B cell (primary cell): ENCODE results near the gene ST6GALNAC3. TPM values are rescaled to one million over a fixed set of nuclear protein-coding genes. Genes with fewer than 3 reads are reported as not detected.

ENCODE experiments used
- ATAC-seq: fragments of 200-7000 bp; cut with Tn5 transposase; one replicate; pipeline ENCODE4 v1.10.0; 2021; ENCODE audit warnings: low read depth, mild to moderate bottlenecking, moderate number of reproducible peaks, moderate library complexity
- CTCF ChIA-PET: fragments of 350-600 bp; sonication (Branson Sonifier 250); formaldehyde crosslinking; loops from one replicate; lab custom pipeline; 2021; ENCODE audit warnings: antibody characterized with exemption, inconsistent platforms; lab: Charles Lee
- POLR2A ChIA-PET: fragments of 350-600 bp; sonication (Branson Sonifier 250); formaldehyde crosslinking; loops from one replicate; lab custom pipeline; 2021; ENCODE audit warnings: antibody characterized with exemption; lab: Charles Lee
- DNase-seq: peaks from one replicate; pipeline ENCODE4 v3.0.0; 2013
- H2AFZ ChIP-seq: 2 replicates; pipeline ENCODE4 v1.6.1; 2012; ENCODE audit warnings: mild to moderate bottlenecking, low read depth, low read length; ENCODE audit not compliant: insufficient read depth, poor library complexity, severe bottlenecking
- H3K27ac ChIP-seq, 2 donors: 1 replicate in 1 of 2; 2 replicates in 1 of 2; pipeline ENCODE4 v1.5.1; 2012 to 2013; ENCODE audit warnings: low read length in 2 of 2, mild to moderate bottlenecking in 2 of 2, moderate library complexity in 1 of 2
- H3K27me3 ChIP-seq, 4 experiments: fragments of 200-600 bp in 1 of 4; sonication (generic) in 1 of 4; replicated peaks in 1 of 4; 1 replicate in 2 of 4; 2 replicates in 2 of 4; pipeline versions ENCODE4 v1.6.1 to v1.7.0; 2013 to 2016; ENCODE audit warnings: low read length in 3 of 4, mild to moderate bottlenecking in 2 of 4, mixed read lengths in 1 of 4, moderate library complexity in 1 of 4; ENCODE audit not compliant: insufficient read depth in 4 of 4, control insufficient read depth in 3 of 4; ENCODE audit errors: control extremely low read depth in 1 of 4
- H3K36me3 ChIP-seq, 2 experiments: replicated peaks in 1 of 2; 1 replicate in 1 of 2; 2 replicates in 1 of 2; pipeline versions ENCODE4 v1.6.1 to v1.7.1; 2013; ENCODE audit warnings: low read length in 1 of 2; ENCODE audit not compliant: insufficient read depth in 2 of 2, control insufficient read depth in 1 of 2; ENCODE audit errors: control extremely low read depth in 1 of 2, extremely low read depth in 1 of 2
- H3K4me1 ChIP-seq, 2 donors: fragments of 200-600 bp in 1 of 2; sonication (generic) in 1 of 2; 1 replicate in 1 of 2; 2 replicates in 1 of 2; pipeline versions ENCODE4 v1.5.1 to v1.6.1; 2013 to 2017; ENCODE audit warnings: low read length in 2 of 2; ENCODE audit not compliant: control insufficient read depth in 2 of 2, insufficient read depth in 2 of 2
- H3K4me2 ChIP-seq: replicated peaks from 2 replicates; pipeline ENCODE3; 2012; ENCODE audit warnings: mild to moderate bottlenecking, low read depth, low read length; ENCODE audit not compliant: poor library complexity, severe bottlenecking
- H3K4me3 ChIP-seq, 5 experiments: fragments of 200-600 bp in 1 of 5; sonication (generic) in 1 of 5; 1 replicate in 3 of 5; 2 replicates in 2 of 5; pipeline versions ENCODE4 v1.5.1 to v1.7.0; 2011 to 2016; ENCODE audit warnings: low read length in 4 of 5, mild to moderate bottlenecking in 4 of 5, low read depth in 2 of 5, control low read depth in 1 of 5, moderate library complexity in 1 of 5; ENCODE audit not compliant: insufficient read depth in 1 of 5; ENCODE audit errors: control extremely low read depth in 1 of 5, extremely low read depth in 1 of 5
- H3K79me2 ChIP-seq: fragments of 200-600 bp; sonication (generic); one replicate; pipeline ENCODE4 v1.6.0; 2016; ENCODE audit warnings: low read length; ENCODE audit not compliant: control insufficient read depth, insufficient read depth
- H3K9ac ChIP-seq: fragments of 200-600 bp; sonication (generic); 2 replicates; pipeline ENCODE4 v1.6.1; 2017; ENCODE audit warnings: mild to moderate bottlenecking, low read length, moderate library complexity
- H3K9me3 ChIP-seq, 3 donors: one replicate each; pipeline versions ENCODE4 v1.6.1 to v1.7.1; 2013; ENCODE audit warnings: low read length in 2 of 3; ENCODE audit not compliant: control insufficient read depth in 2 of 3, insufficient read depth in 1 of 3; ENCODE audit errors: control extremely low read depth in 1 of 3
- H4K20me1 ChIP-seq: 2 replicates; pipeline ENCODE4 v1.6.0; 2012; ENCODE audit warnings: mild to moderate bottlenecking, low read length; ENCODE audit not compliant: insufficient read depth, control insufficient read depth, poor library complexity, severe bottlenecking
- H3K27ac Mint-ChIP-seq: one replicate; pipeline ENCODE4 v1.8.0; 2021; ENCODE audit warnings: mixed read lengths
- H3K27me3 Mint-ChIP-seq: one replicate; pipeline ENCODE4 v1.8.0; 2021; ENCODE audit warnings: mixed read lengths
- H3K4me1 Mint-ChIP-seq: one replicate; pipeline ENCODE4 v1.8.0; 2021; ENCODE audit warnings: mixed read lengths
- H3K4me3 Mint-ChIP-seq: one replicate; pipeline ENCODE4 v1.8.0; 2021; ENCODE audit warnings: mixed read lengths
- H3K9me3 Mint-ChIP-seq: one replicate; pipeline ENCODE4 v1.8.0; 2022; ENCODE audit warnings: mixed read lengths; ENCODE audit not compliant: insufficient read depth
- CTCF ChIP-seq: fragments of 200-600 bp; IDR thresholded peaks from one replicate; pipeline ENCODE4 v1.8.0; 2022; ENCODE audit warnings: antibody characterized with exemption, mild to moderate bottlenecking
- EZH2 ChIP-seq: IDR thresholded peaks from 2 replicates; pipeline ENCODE4 v1.6.1; 2012; ENCODE audit warnings: borderline replicate concordance, low read depth, mild to moderate bottlenecking, moderate library complexity, low read length; ENCODE audit not compliant: insufficient read depth, poor library complexity, severe bottlenecking
- WGBS: methylation state at CpG from one replicate; pipeline ENCODE4 v1.1.5; 2013; ENCODE audit warnings: missing lambda C conversion rate; ENCODE audit not compliant: insufficient coverage; 5-methylcytosine and 5-hydroxymethylcytosine counted together
- intact Hi-C: fragments of 100-400 bp; cut with micrococcal nuclease; formaldehyde crosslinking; loops from one replicate; pipeline ENCODE4 v1.10.0; 2022
- polyA plus RNA-seq: library from polyadenylated mRNA; depleted of rRNA; stranded (reverse); fragments of >200 nt; gene quantifications from 2 replicates; pipeline ENCODE4 v1.2.3, GENCODE V29; 2012
- total RNA-seq, 2 donors: library from RNA; stranded (reverse); fragments of 120-200 nt in 1 of 2; gene quantifications; 1 replicate in 1 of 2; 2 replicates in 1 of 2; pipeline versions ENCODE4 v1.2.3 to v1.2.4, GENCODE V29; 2013 to 2022

ST6GALNAC3 gene
- total and polyA plus RNA-seq, 2 donors (not counting 1 experiment from before 2014, with no cell fraction given): 3.0 to 17.3 TPM

GRCh38 chr1:76408303-76408702 lies 333.8 kb downstream of the ST6GALNAC3 start:
- DNase-seq: no peak
- Histone ChIP-seq H4K20me1 (no peaks in the 10 kb centered on the region), H3K4me2 (no peak overlapping the region), H2AFZ (no peak overlapping the region), H3K27me3 (no peaks in the 10 kb centered on the region), H3K4me3 (no peak overlapping the region), H3K4me1 (no peaks in the 10 kb centered on the region), H3K9ac (no peak overlapping the region), H3K36me3 (no peaks in the 10 kb centered on the region), H3K9me3 (no peaks in the 10 kb centered on the region), H3K27ac (no peak overlapping the region), H3K79me2 (no peaks in the 10 kb centered on the region)
- TF ChIP-seq CTCF (no peak), EZH2 (no peak)
- intact Hi-C loops: no loop called here
- Mint-ChIP-seq H3K4me1 (no peaks in the 10 kb centered on the region), H3K4me3 (no peak overlapping the region), H3K9me3 (no peaks in the 10 kb centered on the region), H3K27me3 (no peaks in the 10 kb centered on the region), H3K27ac (no peak overlapping the region)
- no peak for ATAC-seq
- ChIA-PET POLR2A (no interaction called here), CTCF (no interaction called here)
- WGBS: 80% methylated on average over 2 of the region's 3 CpGs

- Histone ChIP-seq H2AFZ (no peak overlapping the region), H4K20me1 (no peaks in the 10 kb centered on the region), H3K36me3 (no peaks in the 10 kb centered on the region), H3K4me1 (no peaks in the 10 kb centered on the region), H3K9me3 (no peaks in the 10 kb centered on the region), H3K79me2 (no peaks in the 10 kb centered on the region), H3K27ac (no peak overlapping the region), H3K27me3 (no peaks in the 10 kb centered on the region), H3K4me3 (no peak overlapping the region), H3K9ac (no peak overlapping the region), H3K4me2 (no peak overlapping the region)
- no peak overlapping the region for H3K4me3 Mint-ChIP-seq
- intact Hi-C loops: no loop called here
- no peak for ATAC-seq
- ChIA-PET CTCF (no interaction called here), POLR2A (no interaction called here)
- no peak for TF ChIP-seq CTCF
- TF ChIP-seq EZH2: no peak
- no peaks in the 10 kb centered on the region for H3K4me1 Mint-ChIP-seq
- no CpG with 5 or more reads among the region's 2 CpGs for WGBS
- DNase-seq: no peak
- no peaks in the 10 kb centered on the region for H3K9me3 Mint-ChIP-seq
- H3K27ac Mint-ChIP-seq: no peak overlapping the region
- H3K27me3 Mint-ChIP-seq: no peaks in the 10 kb centered on the region
These were observed 336.0 kb downstream of the ST6GALNAC3 start for GRCh38 chr1:76410499-76410898.
